PC-9 (cell line): ENCODE results near the gene SERPINI2. TPM values are rescaled to one million over a fixed set of nuclear protein-coding genes. Genes with fewer than 3 reads are reported as not detected.

Source experiments
- BruUV-seq: library from RNA; stranded (reverse); fragments of 400-500 nt; replicated peaks from 2 replicates; lab custom pipeline; 2021; lab: Mats Ljungman, UMichigan
- CTCF ChIA-PET: fragments of 300-600 bp; sonication (Branson Sonifier 250); formaldehyde crosslinking; loops from one replicate; lab custom pipeline; 2022; ENCODE audit warnings: antibody characterized with exemption; lab: Charles Lee
- POLR2A ChIA-PET: fragments of 300-600 bp; sonication (Branson Sonifier 250); formaldehyde crosslinking; loops from one replicate; lab custom pipeline; 2022; ENCODE audit warnings: antibody characterized with exemption; ENCODE audit not compliant: unreplicated experiment; lab: Charles Lee
- DNase-seq, 2 experiments: peaks; one replicate each; pipeline versions ENCODE4 v3.0.0 to v3.0.0-alpha.2; 2015 to 2022; ENCODE audit warnings: mixed read lengths in 1 of 2
- H2AFZ ChIP-seq: fragments of 200-600 bp; sonication (generic); 2 replicates; pipeline ENCODE4 v1.8.1; 2017; ENCODE audit warnings: antibody characterized with exemption
- H3F3A ChIP-seq: fragments of 200-600 bp; sonication (generic); 2 replicates; pipeline ENCODE4 v1.8.1; 2017; ENCODE audit warnings: antibody characterized with exemption, mild to moderate bottlenecking, low read depth; ENCODE audit not compliant: insufficient read depth
- H3K27ac ChIP-seq: fragments of 200-600 bp; sonication (generic); 2 replicates; pipeline ENCODE4 v1.6.1; 2016; ENCODE audit warnings: mixed run types
- H3K27me3 ChIP-seq: fragments of 200-600 bp; sonication (generic); 2 replicates; pipeline ENCODE4 v1.6.1; 2016; ENCODE audit warnings: low read depth, mixed run types; ENCODE audit not compliant: insufficient read depth
- H3K36me3 ChIP-seq: fragments of 200-600 bp; sonication (generic); 2 replicates; pipeline ENCODE4 v1.6.1; 2016; ENCODE audit warnings: low read depth, mixed run types
- H3K4me1 ChIP-seq: fragments of 200-600 bp; sonication (generic); replicated peaks from 2 replicates; pipeline ENCODE4 v1.6.1; 2016; ENCODE audit warnings: mixed run types; ENCODE audit not compliant: insufficient read depth
- H3K4me2 ChIP-seq: fragments of 200-600 bp; sonication (generic); 2 replicates; pipeline ENCODE4 v1.6.1; 2017; ENCODE audit warnings: mixed run types
- H3K4me3 ChIP-seq: fragments of 200-600 bp; sonication (generic); 2 replicates; pipeline ENCODE4 v1.6.1; 2016; ENCODE audit warnings: mixed run types
- H3K79me2 ChIP-seq: fragments of 200-600 bp; sonication (generic); 2 replicates; pipeline ENCODE4 v1.6.1; 2017; ENCODE audit warnings: low read depth, mixed run types
- H3K9me2 ChIP-seq: fragments of 200-600 bp; sonication (generic); 2 replicates; pipeline ENCODE4 v1.8.1; 2017; ENCODE audit warnings: mild to moderate bottlenecking; ENCODE audit not compliant: insufficient read depth
- H3K9me3 ChIP-seq: fragments of 200-600 bp; sonication (generic); 2 replicates; pipeline ENCODE4 v1.8.1; 2016; ENCODE audit warnings: low read depth; ENCODE audit not compliant: insufficient read depth
- H4K20me1 ChIP-seq: fragments of 200-600 bp; sonication (generic); 2 replicates; pipeline ENCODE4 v1.8.1; 2017; ENCODE audit not compliant: insufficient read depth
- CTCF ChIP-seq: fragments of 200-600 bp; sonication (generic); conservative IDR thresholded peaks from 2 replicates; pipeline ENCODE4 v1.6.1; 2017; ENCODE audit warnings: mixed run types, antibody characterized with exemption, mild to moderate bottlenecking, moderate library complexity
- EZH2 ChIP-seq: fragments of 200-600 bp; sonication (generic); IDR thresholded peaks from 2 replicates; pipeline ENCODE4 v1.8.0; 2017; ENCODE audit warnings: antibody characterized with exemption, low read depth
- intact Hi-C: fragments of 100-400 bp; cut with micrococcal nuclease; formaldehyde crosslinking; loops from one replicate; pipeline ENCODE4 v1.10.0; 2022; ENCODE audit not compliant: unreplicated experiment
- total RNA-seq: library from RNA; stranded (reverse); gene quantifications from 2 replicates; pipeline ENCODE4 v1.2.3, GENCODE V29; 2021

Gene SERPINI2
- total RNA-seq, 1 experiment from 2014 or later, result not detected

- BruUV-seq, result no TSS peak
- H3K9me2 ChIP-seq, result no peaks in the 10 kb centered on the region
- no peak for TF ChIP-seq EZH2
- no peak for TF ChIP-seq CTCF
- ChIA-PET POLR2A (no interaction called here), CTCF (no interaction called here)
- no peaks in the 10 kb centered on the region for H3K4me1 ChIP-seq
- no peak overlapping the region for H3K27ac ChIP-seq
- DNase-seq, result no peak
- no peaks in the 10 kb centered on the region for H4K20me1 ChIP-seq
- H3K36me3 ChIP-seq, result no peaks in the 10 kb centered on the region
- no peak overlapping the region for H2AFZ ChIP-seq
- no peaks in the 10 kb centered on the region for H3K27me3 ChIP-seq
- intact Hi-C loops, result no loop called here
- no peaks in the 10 kb centered on the region for H3K9me3 ChIP-seq
- H3K4me3 ChIP-seq, result no peak overlapping the region
- H3F3A ChIP-seq, result no peaks in the 10 kb centered on the region
- no peaks in the 10 kb centered on the region for H3K79me2 ChIP-seq
- no peak overlapping the region for H3K4me2 ChIP-seq
Observed at GRCh38 chr3:167450195-167450594, 23.6 kb downstream of the SERPINI2 start.

- Histone ChIP-seq H3K36me3 (no peaks in the 10 kb centered on the region), H3K4me3 (no peak overlapping the region), H3K9me2 (no peaks in the 10 kb centered on the region), H3K9me3 (no peaks in the 10 kb centered on the region), H4K20me1 (no peaks in the 10 kb centered on the region), H3K27me3 (no peaks in the 10 kb centered on the region), H3F3A (no peaks in the 10 kb centered on the region), H2AFZ (no peak overlapping the region), H3K27ac (no peak overlapping the region), H3K79me2 (no peaks in the 10 kb centered on the region), H3K4me1 (no peaks in the 10 kb centered on the region), H3K4me2 (no peak overlapping the region)
- ChIA-PET POLR2A (no interaction called here), CTCF (no interaction called here)
- no peak for DNase-seq
- no TSS peak for BruUV-seq
- TF ChIP-seq CTCF (no peak), EZH2 (no peak)
- intact Hi-C loops, result no loop called here
Observed at GRCh38 chr3:167445491-167445890, 28.4 kb downstream of the SERPINI2 start.

GRCh38 chr3:167441256-167441655, 32.6 kb downstream of the SERPINI2 start:
- no TSS peak for BruUV-seq
- intact Hi-C loops, result no loop called here
- no peaks in the 10 kb centered on the region for H3K9me2 ChIP-seq
- no peaks in the 10 kb centered on the region for H3K79me2 ChIP-seq
- H3F3A ChIP-seq, result no peaks in the 10 kb centered on the region
- no peak overlapping the region for H2AFZ ChIP-seq
- no peak for DNase-seq
- H4K20me1 ChIP-seq, result no peaks in the 10 kb centered on the region
- no peak overlapping the region for H3K4me2 ChIP-seq
- H3K4me1 ChIP-seq, result no peaks in the 10 kb centered on the region
- H3K27me3 ChIP-seq, result no peaks in the 10 kb centered on the region
- H3K4me3 ChIP-seq, result no peak overlapping the region
- ChIA-PET POLR2A (no interaction called here), CTCF (no interaction called here)
- TF ChIP-seq EZH2, result no peak
- no peak for TF ChIP-seq CTCF
- no peaks in the 10 kb centered on the region for H3K36me3 ChIP-seq
- H3K27ac ChIP-seq, result no peak overlapping the region
- no peaks in the 10 kb centered on the region for H3K9me3 ChIP-seq
